ENCODE measurements around the gene ZNF618.

DNA sequence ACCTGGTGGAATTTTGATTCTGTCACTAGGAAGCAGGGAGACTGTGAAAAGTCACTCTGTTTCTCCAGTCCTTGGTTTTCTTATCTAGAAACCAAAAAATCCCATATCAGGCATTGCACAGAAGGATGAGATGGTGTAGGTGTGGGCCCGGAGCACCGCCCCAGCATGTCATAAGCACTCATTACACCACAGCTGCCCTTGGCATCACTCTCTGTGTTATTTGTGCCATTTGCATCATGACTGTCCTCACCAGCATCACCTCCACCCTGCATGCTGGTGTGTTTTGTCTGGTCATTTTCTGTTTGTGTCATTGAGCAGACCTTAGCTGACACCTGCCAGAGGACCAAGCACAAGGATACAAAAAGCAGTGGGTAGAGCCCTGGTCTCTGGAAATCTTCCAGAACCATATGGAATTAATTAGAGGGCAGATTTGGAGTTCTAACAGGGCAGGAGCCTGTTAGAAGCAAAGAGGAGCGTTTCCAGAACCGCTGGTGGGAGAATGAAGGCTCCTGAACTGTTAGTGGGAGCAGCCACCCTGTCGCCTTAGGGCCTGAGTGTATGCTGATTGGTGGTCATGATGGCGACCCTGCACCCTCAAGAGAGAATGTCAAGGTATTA lies 102.7 kb downstream of the ZNF618 start:
- TF ChIP-seq, protein P1, sequence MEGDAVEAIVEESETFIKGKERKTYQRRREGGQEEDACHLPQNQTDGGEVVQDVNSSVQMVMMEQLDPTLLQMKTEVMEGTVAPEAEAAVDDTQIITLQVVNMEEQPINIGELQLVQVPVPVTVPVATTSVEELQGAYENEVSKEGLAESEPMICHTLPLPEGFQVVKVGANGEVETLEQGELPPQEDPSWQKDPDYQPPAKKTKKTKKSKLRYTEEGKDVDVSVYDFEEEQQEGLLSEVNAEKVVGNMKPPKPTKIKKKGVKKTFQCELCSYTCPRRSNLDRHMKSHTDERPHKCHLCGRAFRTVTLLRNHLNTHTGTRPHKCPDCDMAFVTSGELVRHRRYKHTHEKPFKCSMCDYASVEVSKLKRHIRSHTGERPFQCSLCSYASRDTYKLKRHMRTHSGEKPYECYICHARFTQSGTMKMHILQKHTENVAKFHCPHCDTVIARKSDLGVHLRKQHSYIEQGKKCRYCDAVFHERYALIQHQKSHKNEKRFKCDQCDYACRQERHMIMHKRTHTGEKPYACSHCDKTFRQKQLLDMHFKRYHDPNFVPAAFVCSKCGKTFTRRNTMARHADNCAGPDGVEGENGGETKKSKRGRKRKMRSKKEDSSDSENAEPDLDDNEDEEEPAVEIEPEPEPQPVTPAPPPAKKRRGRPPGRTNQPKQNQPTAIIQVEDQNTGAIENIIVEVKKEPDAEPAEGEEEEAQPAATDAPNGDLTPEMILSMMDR (IDR thresholded peaks at IDR 0.05) = no peak
- TF ChIP-seq, protein P2, sequence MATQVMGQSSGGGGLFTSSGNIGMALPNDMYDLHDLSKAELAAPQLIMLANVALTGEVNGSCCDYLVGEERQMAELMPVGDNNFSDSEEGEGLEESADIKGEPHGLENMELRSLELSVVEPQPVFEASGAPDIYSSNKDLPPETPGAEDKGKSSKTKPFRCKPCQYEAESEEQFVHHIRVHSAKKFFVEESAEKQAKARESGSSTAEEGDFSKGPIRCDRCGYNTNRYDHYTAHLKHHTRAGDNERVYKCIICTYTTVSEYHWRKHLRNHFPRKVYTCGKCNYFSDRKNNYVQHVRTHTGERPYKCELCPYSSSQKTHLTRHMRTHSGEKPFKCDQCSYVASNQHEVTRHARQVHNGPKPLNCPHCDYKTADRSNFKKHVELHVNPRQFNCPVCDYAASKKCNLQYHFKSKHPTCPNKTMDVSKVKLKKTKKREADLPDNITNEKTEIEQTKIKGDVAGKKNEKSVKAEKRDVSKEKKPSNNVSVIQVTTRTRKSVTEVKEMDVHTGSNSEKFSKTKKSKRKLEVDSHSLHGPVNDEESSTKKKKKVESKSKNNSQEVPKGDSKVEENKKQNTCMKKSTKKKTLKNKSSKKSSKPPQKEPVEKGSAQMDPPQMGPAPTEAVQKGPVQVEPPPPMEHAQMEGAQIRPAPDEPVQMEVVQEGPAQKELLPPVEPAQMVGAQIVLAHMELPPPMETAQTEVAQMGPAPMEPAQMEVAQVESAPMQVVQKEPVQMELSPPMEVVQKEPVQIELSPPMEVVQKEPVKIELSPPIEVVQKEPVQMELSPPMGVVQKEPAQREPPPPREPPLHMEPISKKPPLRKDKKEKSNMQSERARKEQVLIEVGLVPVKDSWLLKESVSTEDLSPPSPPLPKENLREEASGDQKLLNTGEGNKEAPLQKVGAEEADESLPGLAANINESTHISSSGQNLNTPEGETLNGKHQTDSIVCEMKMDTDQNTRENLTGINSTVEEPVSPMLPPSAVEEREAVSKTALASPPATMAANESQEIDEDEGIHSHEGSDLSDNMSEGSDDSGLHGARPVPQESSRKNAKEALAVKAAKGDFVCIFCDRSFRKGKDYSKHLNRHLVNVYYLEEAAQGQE (IDR thresholded peaks at IDR 0.05; ENCODE audit: insufficient read depth in 1 of 2, low read depth in 2 of 2, low read length in 1 of 2) = no peak

Data from Panc1 (cell line).